Thoracic aorta (tissue), 2 donors: Measurements from ENCODE around the gene HFM1. TPM values are rescaled to one million over a fixed set of nuclear protein-coding genes. Genes with fewer than 3 reads are reported as not detected.

ENCODE experiments used
- ATAC-seq: fragments of 150-250 bp; one replicate; pipeline ENCODE4 v1.8.0; 2017; ENCODE audit warnings: low read depth; ENCODE audit not compliant: insufficient number of reproducible peaks, low FRiP score
- DNase-seq: peaks from one replicate; pipeline ENCODE4 v3.0.0-alpha.2; 2020; ENCODE audit warnings: low spot score
- H3K27ac ChIP-seq, 2 donors: fragments of 200-600 bp; sonication (generic); 1 replicate in 1 of 2; 2 replicates in 1 of 2; pipeline ENCODE4 v1.5.1; 2016; ENCODE audit warnings: mild to moderate bottlenecking in 2 of 2, moderate library complexity in 2 of 2
- H3K27me3 ChIP-seq: fragments of 200-600 bp; sonication (generic); replicated peaks from 2 replicates; pipeline ENCODE4 v1.6.0; 2016; ENCODE audit warnings: mild to moderate bottlenecking; ENCODE audit not compliant: insufficient read depth
- H3K36me3 ChIP-seq: fragments of 200-600 bp; sonication (generic); one replicate; pipeline ENCODE4 v1.5.1; 2016
- H3K4me1 ChIP-seq, 2 donors: fragments of 200-600 bp; sonication (generic); 1 replicate in 1 of 2; 2 replicates in 1 of 2; pipeline versions ENCODE4 v1.5.1 to v1.6.0; 2016; ENCODE audit warnings: low read depth in 2 of 2, mild to moderate bottlenecking in 1 of 2; ENCODE audit not compliant: control insufficient read depth in 1 of 2
- H3K4me3 ChIP-seq: fragments of 200-600 bp; sonication (generic); 2 replicates; pipeline ENCODE4 v1.5.1; 2016; ENCODE audit warnings: mild to moderate bottlenecking
- H3K9me3 ChIP-seq: fragments of 200-600 bp; sonication (generic); 2 replicates; pipeline ENCODE4 v1.5.1; 2016
- CTCF ChIP-seq: fragments of 200-600 bp; sonication (generic); IDR thresholded peaks from one replicate; pipeline ENCODE4 v1.5.1; 2019; ENCODE audit warnings: antibody characterized with exemption
- total RNA-seq, 2 donors: library from RNA; depleted of rRNA; stranded (reverse); fragments of >200 nt; gene quantifications; one replicate each; pipeline versions ENCODE4 v1.1.0 to v1.2.3, GENCODE V29; 2016

HFM1 gene
- total RNA-seq, 2 donors from 2014 or later: 1.4 TPM; not detected in 1

GRCh38 chr1:91245435-91245834 lies 159.2 kb downstream of the HFM1 start:
- Histone ChIP-seq H3K4me3 (no peak overlapping the region), H3K9me3 (no peaks in the 10 kb centered on the region), H3K36me3 (no peaks in the 10 kb centered on the region), H3K27ac (no peak overlapping the region), H3K27me3 (no peaks in the 10 kb centered on the region), H3K4me1 (no peaks in the 10 kb centered on the region)
- ATAC-seq (no peak), DNase-seq (no peak)
- no peak for TF ChIP-seq CTCF

GRCh38 chr1:91244737-91245136 lies 159.9 kb downstream of the HFM1 start:
- Histone ChIP-seq H3K36me3 (no peaks in the 10 kb centered on the region), H3K4me3 (no peak overlapping the region), H3K27ac (no peak overlapping the region), H3K27me3 (no peaks in the 10 kb centered on the region), H3K4me1 (no peaks in the 10 kb centered on the region), H3K9me3 (no peaks in the 10 kb centered on the region)
- ATAC-seq (no peak), DNase-seq (no peak)
- TF ChIP-seq CTCF: no peak

GRCh38 chr1:91243171-91243570 lies 161.5 kb downstream of the HFM1 start:
- no peaks in the 10 kb centered on the region for H3K36me3 ChIP-seq
- no peaks in the 10 kb centered on the region for H3K9me3 ChIP-seq
- TF ChIP-seq CTCF: no peak
- H3K27ac ChIP-seq: no peak overlapping the region
- DNase-seq (no peak), ATAC-seq (no peak)
- no peaks in the 10 kb centered on the region for H3K27me3 ChIP-seq
- no peak overlapping the region for H3K4me3 ChIP-seq
- H3K4me1 ChIP-seq: no peaks in the 10 kb centered on the region

GRCh38 chr1:91234181-91234580 lies 170.5 kb downstream of the HFM1 start:
- no peaks in the 10 kb centered on the region for H3K9me3 ChIP-seq
- H3K27me3 ChIP-seq: no peaks in the 10 kb centered on the region
- H3K4me1 ChIP-seq: no peaks in the 10 kb centered on the region
- H3K36me3 ChIP-seq: no peaks in the 10 kb centered on the region
- DNase-seq (no peak), ATAC-seq (no peak)
- H3K4me3 ChIP-seq: no peak overlapping the region
- no peak for TF ChIP-seq CTCF
- H3K27ac ChIP-seq: no peak overlapping the region

- TF ChIP-seq CTCF: no peak
- DNase-seq (no peak), ATAC-seq (no peak)
- Histone ChIP-seq H3K4me1 (no peaks in the 10 kb centered on the region), H3K36me3 (no peaks in the 10 kb centered on the region), H3K27ac (no peak overlapping the region), H3K27me3 (no peaks in the 10 kb centered on the region), H3K9me3 (no peaks in the 10 kb centered on the region), H3K4me3 (no peak overlapping the region)
Measured at GRCh38 chr1:91226741-91227140, 177.9 kb downstream of the HFM1 start.
